Stimulated activated CD8-positive, alpha-beta memory T cell treated with anti-CD3 and anti-CD28 coated beads, Interleukin-15, amount 100 ng/mL, for 4 hours (primary cell): Measurements from ENCODE around the gene UBAP2.
A peak's percentile ranks its signal among the peaks of the same experiment; 100 is the strongest.
"Not testable (repeated sequence)": the region's sequence is repeated elsewhere in the genome, so short reads cannot be mapped to it uniquely, and the experiment has no call there.

Experiments used
- DNase-seq, 2 donors: peaks; one replicate each; pipeline ENCODE4 v3.0.0-alpha.2; 2020; ENCODE audit warnings: low read depth in 2 of 2

Gene UBAP2

GRCh38 chr9:34049630-34050384 is 1.1 kb upstream of the UBAP2 start:
- no peak for DNase-seq

GRCh38 chr9:34047864-34048726 is 592 bp downstream of the UBAP2 start:
- peak; percentile 16 to 30 for DNase-seq

- no peak for DNase-seq
Measured at GRCh38 chr9:34046784-34047379, 1.8 kb downstream of the UBAP2 start.

- DNase-seq = no peak
Measured at GRCh38 chr9:34045903-34046302, 2.8 kb downstream of the UBAP2 start.

GRCh38 chr9:34042074-34042473 is 6.6 kb downstream of the UBAP2 start:
- DNase-seq = not testable (repeated sequence)

- not testable (repeated sequence) for DNase-seq
Measured at GRCh38 chr9:34038851-34039250, 9.8 kb downstream of the UBAP2 start.

GRCh38 chr9:34037626-34038025 is 11.1 kb downstream of the UBAP2 start:
- DNase-seq = no peak

GRCh38 chr9:34036625-34037024 is 12.1 kb downstream of the UBAP2 start:
- no peak for DNase-seq

- DNase-seq = no peak
Measured at GRCh38 chr9:34035656-34036055, 13.0 kb downstream of the UBAP2 start.

GRCh38 chr9:34034698-34035065 is 14.0 kb downstream of the UBAP2 start:
- no peak for DNase-seq

- no peak for DNase-seq
Measured at GRCh38 chr9:34032631-34033030, 16.1 kb downstream of the UBAP2 start.

GRCh38 chr9:34027845-34028574 is 20.7 kb downstream of the UBAP2 start:
- DNase-seq = no peak

GRCh38 chr9:34025811-34026210 is 22.9 kb downstream of the UBAP2 start:
- DNase-seq = no peak

- DNase-seq = no peak
Measured at GRCh38 chr9:34025062-34025461, 23.6 kb downstream of the UBAP2 start.

- not testable (repeated sequence) for DNase-seq
Measured at GRCh38 chr9:34024476-34024875, 24.2 kb downstream of the UBAP2 start.

GRCh38 chr9:34016149-34016548 is 32.5 kb downstream of the UBAP2 start:
- no peak for DNase-seq

- DNase-seq = no peak
Measured at GRCh38 chr9:34010979-34011378, 37.7 kb downstream of the UBAP2 start.

- DNase-seq = no peak
Measured at GRCh38 chr9:34001951-34002350, 46.7 kb downstream of the UBAP2 start.

- no peak for DNase-seq
Measured at GRCh38 chr9:34001298-34001697, 47.4 kb downstream of the UBAP2 start.

- DNase-seq = no peak
Measured at GRCh38 chr9:33995449-33995848, 53.2 kb downstream of the UBAP2 start.

- no peak for DNase-seq
Measured at GRCh38 chr9:33993104-33993503, 55.6 kb downstream of the UBAP2 start.

GRCh38 chr9:33992632-33993031 is 56.1 kb downstream of the UBAP2 start:
- DNase-seq = no peak
